GM18526 (cell line): ENCODE data around the gene GNPAT.

ENCODE experiments used
- POLR2A ChIP-seq: IDR thresholded peaks from 3 replicates; pipeline ENCODE4 v1.6.1; 2011; ENCODE audit not compliant: insufficient read length; ENCODE audit errors: extremely low read depth

Gene GNPAT

GRCh38 chr1:231208980-231209379 is 32.0 kb upstream of the GNPAT start:
- no peak for TF ChIP-seq POLR2A

DNA sequence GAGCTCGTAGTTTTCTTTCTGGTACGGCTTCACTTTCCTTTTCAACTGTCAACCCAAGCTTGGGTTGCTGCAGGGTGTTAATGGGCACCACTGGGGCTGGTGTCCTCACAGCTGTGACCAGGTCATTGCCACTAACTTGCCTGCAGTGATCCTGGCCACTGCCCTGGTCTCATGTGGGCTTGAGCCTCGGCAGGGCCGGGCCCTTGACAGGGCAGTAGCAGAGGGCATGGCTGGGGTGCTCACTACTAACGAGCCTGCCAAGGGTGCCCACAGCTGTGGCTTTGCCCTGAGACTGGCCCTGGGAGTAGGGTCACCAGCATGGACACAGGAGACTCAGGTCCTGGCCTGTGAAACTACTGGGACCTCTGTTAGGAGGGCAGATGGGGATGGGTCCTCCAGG is 31.5 kb upstream of the GNPAT start:
- TF ChIP-seq POLR2A, result no peak

- no peak for TF ChIP-seq POLR2A
Observed at GRCh38 chr1:231210126-231210525, 30.9 kb upstream of the GNPAT start.

DNA sequence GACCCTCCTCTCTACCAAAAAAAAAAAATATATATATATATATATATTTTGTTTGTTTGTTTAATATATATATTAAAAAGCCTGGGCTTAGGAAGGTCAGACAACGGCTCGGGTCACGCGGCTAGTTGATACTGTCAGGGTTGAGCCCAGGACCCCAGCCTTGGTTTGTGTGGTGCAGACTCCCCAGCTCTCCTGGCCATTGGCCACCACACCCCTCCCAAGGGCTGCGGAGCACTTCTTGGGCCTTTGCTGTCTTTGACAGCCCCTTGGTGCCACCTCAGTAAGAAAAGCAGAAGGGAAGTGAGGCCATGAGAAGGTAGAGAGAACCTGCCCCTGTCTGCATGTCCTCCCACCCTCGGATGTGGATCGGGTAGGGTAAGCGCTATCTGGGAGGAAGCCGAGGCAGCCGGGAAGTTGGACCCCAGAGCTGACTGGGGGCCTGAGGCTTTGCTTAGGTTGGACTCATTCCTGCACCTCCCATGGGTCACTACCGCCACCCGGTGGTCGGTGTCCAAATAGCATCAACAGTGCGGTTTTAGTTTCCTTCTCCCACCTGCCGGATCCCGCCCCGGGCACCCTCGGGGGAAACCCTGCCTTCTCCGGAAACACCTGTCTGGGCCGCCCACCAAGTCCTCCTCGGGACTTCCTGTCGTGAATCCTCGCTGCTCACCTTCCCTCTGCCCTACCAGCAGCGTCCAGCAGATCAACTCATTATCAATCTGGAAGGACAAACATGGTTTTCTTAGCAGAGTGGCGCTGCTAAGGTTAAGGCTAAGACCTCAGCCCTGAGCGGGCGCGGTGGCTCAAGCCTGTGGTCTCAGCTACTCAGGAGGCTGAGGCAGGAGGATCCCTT is 29.8 kb upstream of the GNPAT start:
- TF ChIP-seq POLR2A, result peak; percentile 41

DNA sequence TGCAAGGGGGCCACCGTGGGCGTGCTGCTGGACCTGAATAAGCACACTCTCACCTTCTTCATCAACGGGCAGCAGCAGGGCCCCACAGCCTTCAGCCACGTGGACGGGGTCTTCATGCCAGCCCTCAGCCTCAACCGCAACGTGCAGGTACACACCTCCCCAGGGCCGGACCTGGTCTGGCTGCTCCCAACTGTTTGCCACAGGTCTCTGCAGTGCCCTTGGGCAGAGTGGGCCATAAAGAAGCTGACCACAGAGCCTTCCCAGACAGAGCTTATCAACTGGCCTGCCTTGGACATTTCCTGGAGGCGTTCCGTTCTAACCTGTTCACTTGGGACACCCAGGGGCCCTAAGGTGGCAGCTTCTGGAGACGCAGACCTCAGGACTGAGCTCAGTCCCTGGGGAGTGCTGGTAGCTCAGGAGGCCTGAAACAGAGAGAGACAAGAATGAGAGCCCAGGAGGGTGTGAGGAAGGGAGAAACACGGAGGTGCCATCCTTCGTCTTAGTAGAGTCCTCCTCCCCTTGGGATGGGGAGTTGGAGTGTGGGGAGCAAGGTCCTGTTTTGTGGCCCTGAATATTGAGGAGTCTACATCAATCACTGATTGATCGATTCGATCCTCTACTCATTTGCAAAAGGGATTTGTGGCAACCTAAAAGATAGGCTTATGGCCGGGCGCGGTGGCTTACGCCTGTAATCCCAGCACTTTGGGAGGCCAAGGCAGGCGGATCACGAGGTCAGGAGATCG is 27.0 kb upstream of the GNPAT start:
- TF ChIP-seq POLR2A, result no peak

DNA sequence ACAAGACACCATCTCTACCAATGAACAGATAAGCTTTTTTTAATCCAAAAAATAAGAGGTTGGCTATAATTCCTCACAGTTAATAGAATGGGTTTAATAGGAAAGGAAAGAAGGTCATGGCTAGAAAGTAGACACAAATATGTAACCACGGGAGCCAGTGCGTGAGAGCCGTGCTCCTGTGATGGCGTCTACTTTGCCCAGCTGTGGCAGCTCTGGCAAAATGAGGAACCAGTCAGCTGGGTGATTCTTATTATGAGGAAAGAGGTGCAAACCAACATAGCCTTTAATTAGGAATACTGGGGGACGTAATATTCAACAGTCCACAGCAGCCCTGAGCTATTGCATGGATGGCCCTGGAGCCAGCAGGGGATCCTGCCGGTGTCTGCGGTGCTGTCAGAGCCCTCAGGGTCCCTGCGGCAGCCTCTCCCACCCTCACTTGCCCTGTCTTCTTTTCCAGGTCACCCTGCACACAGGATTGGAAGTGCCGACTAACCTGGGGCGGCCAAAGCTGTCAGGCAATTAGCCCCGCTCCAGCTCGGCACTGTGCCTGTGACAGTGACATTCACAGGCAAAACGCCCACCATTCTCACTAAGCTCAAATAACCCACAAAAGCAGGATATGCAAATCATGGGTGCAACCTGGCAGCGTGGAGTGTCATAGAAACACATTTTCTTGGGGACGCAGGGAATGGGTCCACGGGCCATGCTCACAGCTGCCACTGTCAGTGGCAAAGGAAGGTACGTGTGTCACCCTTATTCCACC is 25.9 kb upstream of the GNPAT start:
- no peak for TF ChIP-seq POLR2A

GRCh38 chr1:231215681-231216385 is 25.2 kb upstream of the GNPAT start:
- TF ChIP-seq POLR2A, result no peak

DNA sequence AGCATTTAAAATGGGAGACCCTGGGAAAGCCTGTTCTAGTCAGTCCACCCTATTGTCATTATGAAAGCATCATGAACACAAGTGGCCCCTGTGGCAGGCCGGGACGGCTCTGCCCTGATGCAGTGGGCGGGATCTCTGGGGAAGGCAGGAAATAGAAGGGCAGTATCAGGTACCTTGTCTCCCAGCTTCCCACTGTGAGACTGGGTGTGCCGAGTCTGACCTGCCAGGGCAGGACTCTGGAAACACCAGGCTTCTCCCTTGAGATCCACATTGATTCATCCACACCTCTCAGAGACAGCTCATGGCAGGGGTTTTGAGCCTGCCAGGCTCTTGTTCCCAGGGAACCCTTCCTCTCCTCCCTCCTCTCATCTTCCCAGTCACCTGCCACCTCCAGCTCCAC is 24.5 kb upstream of the GNPAT start:
- no peak for TF ChIP-seq POLR2A

DNA sequence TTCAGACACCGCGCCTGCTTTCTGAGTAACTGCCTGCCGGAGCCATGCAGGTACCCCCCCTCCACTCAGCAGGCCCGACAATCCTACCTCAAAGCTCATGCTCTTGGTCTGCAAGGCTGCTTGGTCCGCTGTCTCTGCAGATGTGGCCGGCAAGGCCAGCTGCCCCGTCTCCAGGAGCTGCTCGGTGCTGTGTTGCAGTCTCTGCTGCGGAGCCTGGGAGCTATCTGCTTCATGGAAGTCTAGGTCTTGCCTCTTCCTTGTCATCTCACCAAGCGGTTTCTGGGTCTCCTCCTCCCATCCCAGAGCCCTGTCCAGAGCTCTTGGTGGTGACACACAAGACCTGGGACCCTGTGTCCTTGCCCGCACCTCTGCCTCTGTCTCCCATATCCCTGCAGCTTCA is 24.0 kb upstream of the GNPAT start:
- no peak for TF ChIP-seq POLR2A

DNA sequence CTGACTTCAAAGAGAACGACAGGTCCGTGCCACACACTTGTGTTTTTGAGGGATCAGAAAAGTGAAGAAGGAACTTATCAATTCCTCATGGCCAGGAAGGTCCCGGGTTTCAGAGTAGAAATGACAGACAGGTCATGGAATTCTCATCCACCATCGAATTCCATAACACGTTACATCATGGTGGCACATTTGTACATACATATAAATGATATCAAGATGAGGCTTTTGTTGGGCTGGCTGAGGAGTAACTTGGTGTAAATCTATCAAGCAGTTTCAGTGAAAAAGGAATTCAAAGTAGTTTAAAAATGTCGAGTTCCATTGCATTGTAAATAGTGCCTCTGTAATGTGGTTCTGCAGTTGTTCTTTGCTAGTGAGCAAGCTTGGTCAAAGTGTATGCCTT is 22.9 kb upstream of the GNPAT start:
- TF ChIP-seq POLR2A, result no peak

- TF ChIP-seq POLR2A, result no peak
Observed at GRCh38 chr1:231219422-231220401, 21.3 kb upstream of the GNPAT start.

DNA sequence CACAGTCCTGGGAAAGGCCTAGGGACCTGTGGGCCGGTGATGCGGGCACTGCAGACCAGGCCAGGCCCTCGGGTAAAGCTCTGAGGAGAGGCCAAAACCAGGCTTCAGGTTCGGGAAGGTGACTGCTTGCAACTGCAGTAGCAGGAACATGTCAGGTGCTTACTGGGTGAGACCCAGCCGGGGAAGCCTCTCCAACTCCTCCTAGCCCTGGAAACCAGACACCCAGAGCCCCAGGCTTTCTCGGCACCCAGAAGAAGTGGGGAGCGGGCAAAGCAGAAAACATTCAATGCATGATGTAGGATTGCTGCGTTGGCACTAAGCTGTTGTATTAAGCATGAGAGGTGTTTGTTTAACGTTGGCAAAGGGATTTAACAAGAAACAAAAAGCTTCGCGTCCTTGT is 20.2 kb upstream of the GNPAT start:
- TF ChIP-seq POLR2A, result no peak

DNA sequence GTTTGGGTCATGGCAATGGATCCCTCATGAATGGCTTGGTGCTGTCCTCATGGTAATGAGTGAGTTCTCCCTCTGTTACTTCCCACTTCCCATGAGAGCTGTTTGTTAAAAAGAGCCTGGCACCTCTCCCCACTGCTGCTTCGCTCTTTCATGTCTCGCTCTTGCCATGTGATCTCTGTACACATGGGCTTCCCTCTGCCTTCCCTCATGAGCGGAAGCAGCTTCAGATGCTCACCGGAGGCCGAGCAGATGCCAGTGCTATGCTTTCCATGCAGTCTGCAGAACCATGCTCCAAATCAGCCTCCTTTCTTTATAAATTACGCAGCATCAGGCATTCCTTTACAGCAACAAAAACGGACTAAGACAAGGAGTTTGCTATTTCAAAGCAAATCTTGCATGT is 14.9 kb upstream of the GNPAT start:
- no peak for TF ChIP-seq POLR2A

GRCh38 chr1:231231511-231231910 is 9.5 kb upstream of the GNPAT start:
- TF ChIP-seq POLR2A, result no peak
